Measurements from ENCODE around the gene BAG3.
A peak's percentile ranks its signal among the peaks of the same experiment; 100 is the strongest.

BAG3 gene

GRCh38 chr10:119651514-119652360 is 557 bp downstream of the BAG3 start:
- peak overlapping the region; percentile 93 for H3K4me3 ChIP-seq (ENCODE audit: low read depth, low read length)
- no peak for DNase-seq (ENCODE audit: low read depth)
- no peak for TF ChIP-seq CTCF (IDR thresholded peaks at IDR 0.05; ENCODE audit: low read depth, low read length, missing control alignments)

- H3K4me3 ChIP-seq (ENCODE audit: low read depth, low read length), result peak overlapping the region; percentile 93
- DNase-seq (ENCODE audit: low read depth), result no peak
- TF ChIP-seq CTCF (IDR thresholded peaks at IDR 0.05; ENCODE audit: low read depth, low read length, missing control alignments), result peak; percentile 13
Observed at GRCh38 chr10:119652361-119652730, 1.2 kb downstream of the BAG3 start.

GRCh38 chr10:119653209-119653608 is 2.0 kb downstream of the BAG3 start:
- TF ChIP-seq CTCF (IDR thresholded peaks at IDR 0.05; ENCODE audit: low read depth, low read length, missing control alignments), result no peak
- no peak overlapping the region for H3K4me3 ChIP-seq (ENCODE audit: low read depth, low read length)
- no peak for DNase-seq (ENCODE audit: low read depth)

- no peak overlapping the region for H3K4me3 ChIP-seq (ENCODE audit: low read depth, low read length)
- DNase-seq (ENCODE audit: low read depth), result no peak
- TF ChIP-seq CTCF (IDR thresholded peaks at IDR 0.05; ENCODE audit: low read depth, low read length, missing control alignments), result no peak
Observed at GRCh38 chr10:119653916-119654315, 2.7 kb downstream of the BAG3 start.

- no peak for TF ChIP-seq CTCF (IDR thresholded peaks at IDR 0.05; ENCODE audit: low read depth, low read length, missing control alignments)
- H3K4me3 ChIP-seq (ENCODE audit: low read depth, low read length), result no peak overlapping the region
- no peak for DNase-seq (ENCODE audit: low read depth)
Observed at GRCh38 chr10:119654540-119654939, 3.4 kb downstream of the BAG3 start.

- H3K4me3 ChIP-seq (ENCODE audit: low read depth, low read length), result no peak overlapping the region
- DNase-seq (ENCODE audit: low read depth), result no peak
- TF ChIP-seq CTCF (IDR thresholded peaks at IDR 0.05; ENCODE audit: low read depth, low read length, missing control alignments), result no peak
Observed at GRCh38 chr10:119655566-119656001, 4.4 kb downstream of the BAG3 start.

GRCh38 chr10:119656760-119657159 is 5.6 kb downstream of the BAG3 start:
- DNase-seq (ENCODE audit: low read depth), result no peak
- H3K4me3 ChIP-seq (ENCODE audit: low read depth, low read length), result no peak overlapping the region
- TF ChIP-seq CTCF (IDR thresholded peaks at IDR 0.05; ENCODE audit: low read depth, low read length, missing control alignments), result no peak

Measured in GM12864 (cell line).